PC-3 (cell line): ENCODE results near the gene MS4A14.

Experiments
- CTCF ChIP-seq: fragments of 300-600 bp; sonication (generic); conservative IDR thresholded peaks from 2 replicates; pipeline ENCODE4 v1.5.1; 2017; ENCODE audit warnings: antibody characterized with exemption, low read depth, mild to moderate bottlenecking, low read length
- EZH2 ChIP-seq: fragments of 300-600 bp; sonication (generic); IDR thresholded peaks from one replicate; pipeline ENCODE4 v1.6.1; 2017; ENCODE audit warnings: antibody characterized with exemption, mild to moderate bottlenecking, low read length; ENCODE audit not compliant: unreplicated experiment
- EZH2phosphoT487 ChIP-seq: fragments of 300-600 bp; sonication (generic); IDR thresholded peaks from 2 replicates; pipeline ENCODE4 v1.6.1; 2018; ENCODE audit warnings: mild to moderate bottlenecking, antibody characterized with exemption, low read length, borderline replicate concordance

- no peak for TF ChIP-seq CTCF
- no peak for TF ChIP-seq EZH2
- no peak for TF ChIP-seq EZH2phosphoT487
These were observed 49.0 kb upstream of the MS4A14 start for GRCh38 chr11:60347084-60347797.
